Occipital lobe (tissue), 2 donors: Measurements from ENCODE around the gene MINDY1. TPM values are rescaled to one million over a fixed set of nuclear protein-coding genes. Genes with fewer than 3 reads are reported as not detected.
A peak's percentile ranks its signal among the peaks of the same experiment; 100 is the strongest.

Experiments
- DNase-seq: peaks from one replicate; lab custom pipeline; 2025; lab: John Stamatoyannopoulos, UW
- total RNA-seq: library from RNA; depleted of rRNA; stranded (reverse); fragments of >200 nt; gene quantifications from one replicate; pipeline ENCODE4 v1.2.3, GENCODE V29; 2014

The MINDY1 gene, protein sequence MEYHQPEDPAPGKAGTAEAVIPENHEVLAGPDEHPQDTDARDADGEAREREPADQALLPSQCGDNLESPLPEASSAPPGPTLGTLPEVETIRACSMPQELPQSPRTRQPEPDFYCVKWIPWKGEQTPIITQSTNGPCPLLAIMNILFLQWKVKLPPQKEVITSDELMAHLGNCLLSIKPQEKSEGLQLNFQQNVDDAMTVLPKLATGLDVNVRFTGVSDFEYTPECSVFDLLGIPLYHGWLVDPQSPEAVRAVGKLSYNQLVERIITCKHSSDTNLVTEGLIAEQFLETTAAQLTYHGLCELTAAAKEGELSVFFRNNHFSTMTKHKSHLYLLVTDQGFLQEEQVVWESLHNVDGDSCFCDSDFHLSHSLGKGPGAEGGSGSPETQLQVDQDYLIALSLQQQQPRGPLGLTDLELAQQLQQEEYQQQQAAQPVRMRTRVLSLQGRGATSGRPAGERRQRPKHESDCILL
- 10.5 TPM for total RNA-seq

DNA sequence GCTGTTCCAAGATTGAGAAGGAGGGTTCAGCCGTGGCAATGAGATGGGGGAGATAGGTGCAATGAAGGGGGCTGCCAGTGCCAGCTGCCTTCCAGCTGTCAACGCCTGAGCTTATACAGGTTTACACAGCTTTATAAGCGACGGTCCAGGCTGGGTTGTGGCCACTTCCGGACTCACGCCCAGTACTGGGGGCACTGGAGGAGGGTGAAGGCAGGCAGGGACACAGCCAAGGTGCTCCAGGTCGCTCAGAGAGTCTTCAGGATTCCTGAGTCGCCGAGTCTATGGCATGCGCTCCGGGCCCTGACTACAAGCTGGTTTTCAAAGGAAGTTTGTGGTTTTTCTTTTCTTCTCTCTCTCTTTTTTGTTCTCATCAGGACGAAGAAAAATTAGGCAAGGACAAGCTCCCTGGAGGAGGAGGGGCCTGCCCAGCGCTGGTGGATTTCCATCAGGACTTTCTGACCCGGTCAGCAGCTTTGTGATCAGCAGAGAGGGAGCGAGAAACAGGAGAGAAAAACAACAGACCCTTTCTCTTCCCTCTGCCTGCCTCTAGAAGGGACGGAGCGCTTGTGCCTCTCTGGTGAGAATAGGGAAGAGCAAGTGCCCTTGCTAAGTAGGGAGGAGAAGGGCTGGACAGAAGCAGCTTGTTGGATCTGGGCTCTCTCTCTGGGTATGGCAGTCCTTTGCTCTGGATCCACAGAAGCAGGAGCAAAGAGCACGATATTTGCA is at the start of gene MINDY1:
Gene MINDY1 (minus strand): TSS at position 576 of the 726 bp plus-strand sequence. CDS start 4,285 bp downstream, outside the sequence.
- peak; percentile 80 for DNase-seq

DNA sequence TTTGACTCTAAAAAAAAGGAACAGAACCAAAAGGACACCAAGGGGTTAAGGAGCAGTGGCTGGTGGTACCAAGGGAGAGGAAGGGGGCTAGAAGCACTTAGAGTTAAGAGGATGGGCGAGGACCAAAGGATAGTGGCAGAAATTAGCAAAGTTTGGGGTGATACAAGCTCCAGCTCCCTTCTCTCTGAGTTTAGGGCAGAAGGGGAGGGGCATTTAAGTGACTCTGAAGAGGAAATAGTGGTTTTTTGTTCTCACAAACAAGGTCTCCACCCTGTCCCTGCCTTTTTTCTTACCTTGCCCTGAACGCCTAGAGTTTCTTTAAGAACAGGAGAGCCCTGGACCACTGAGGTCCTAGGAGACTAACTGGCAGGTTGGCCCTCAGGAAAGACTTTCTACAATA is 49.4 kb upstream of the MINDY1 start:
- DNase-seq, result no peak

DNA sequence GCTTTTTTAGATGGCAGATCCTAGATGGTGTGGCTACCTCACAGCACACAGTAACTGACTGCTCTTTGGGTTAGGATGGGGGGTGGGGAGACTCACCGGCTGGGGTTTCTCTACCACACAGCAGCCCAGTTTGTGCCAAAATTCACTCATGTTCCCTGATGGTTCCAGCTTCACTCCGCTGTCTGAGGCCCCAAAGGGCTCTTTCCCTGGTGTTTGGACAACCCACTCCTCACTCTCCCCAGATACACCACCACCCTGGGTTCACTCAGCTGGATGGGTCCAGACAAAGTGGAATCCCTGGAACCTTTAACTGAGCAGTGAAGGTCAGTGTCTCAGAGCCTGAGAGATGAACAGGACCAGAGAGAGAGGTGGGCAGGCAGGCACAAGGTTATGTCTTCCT is 48.9 kb upstream of the MINDY1 start:
- no peak for DNase-seq

DNA sequence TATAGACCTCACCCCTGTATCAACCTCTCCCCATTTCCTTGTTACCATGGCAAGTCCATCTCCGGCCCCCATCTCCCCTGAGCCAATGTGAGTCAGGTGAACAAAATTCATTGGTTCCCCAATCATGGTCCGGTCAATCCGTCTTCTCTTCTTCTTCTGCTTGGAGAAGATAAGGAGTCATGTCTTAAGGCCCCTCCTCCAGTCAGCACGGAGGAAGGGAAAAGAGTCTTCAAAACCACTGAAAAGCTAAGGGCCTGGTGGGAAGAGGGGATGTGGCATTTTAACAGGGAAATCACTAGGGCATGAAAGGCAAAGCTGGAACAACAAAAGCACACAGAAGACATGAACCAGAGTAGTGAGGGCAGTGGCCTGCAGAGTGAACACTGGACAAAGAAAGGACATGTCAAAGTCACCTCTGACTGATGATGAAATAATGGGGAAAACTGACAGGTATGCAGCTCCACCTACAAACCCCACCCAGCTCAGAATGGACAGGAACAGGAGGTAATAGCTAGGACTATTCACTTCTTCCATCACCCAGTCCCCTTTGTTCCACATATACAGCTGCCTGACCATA is 48.4 kb upstream of the MINDY1 start:
- no peak for DNase-seq

DNA sequence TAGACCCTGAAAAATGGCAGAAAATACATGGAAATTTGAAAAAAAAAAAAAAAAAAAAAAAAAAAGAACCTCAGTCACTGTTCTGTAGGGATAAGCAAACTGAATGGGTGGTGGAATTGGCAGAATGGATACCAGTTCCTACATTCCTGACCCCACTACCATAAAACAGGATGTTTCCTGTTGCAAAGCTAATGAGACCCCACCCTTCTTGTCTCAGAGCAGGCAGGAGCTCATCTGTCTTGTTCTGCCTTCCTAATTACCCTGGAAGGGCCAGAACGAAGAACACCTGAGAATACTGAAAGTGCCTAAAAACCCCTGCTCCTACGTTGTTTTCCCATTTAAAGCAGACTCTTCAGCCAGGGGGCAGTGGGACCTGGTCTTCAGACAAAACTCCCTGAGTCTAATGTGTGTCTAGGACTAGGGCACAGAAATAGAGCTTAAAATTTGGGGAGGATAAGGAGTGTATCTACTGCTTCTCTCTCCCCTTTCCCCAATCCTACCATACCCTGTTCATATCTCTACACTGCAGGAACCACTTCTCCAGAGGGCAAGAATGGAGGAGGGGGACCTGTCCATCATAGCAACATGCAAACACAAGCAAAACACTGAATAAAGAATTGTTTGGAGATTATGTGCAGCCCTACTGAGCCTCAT is 44.8 kb upstream of the MINDY1 start:
- no peak for DNase-seq

DNA sequence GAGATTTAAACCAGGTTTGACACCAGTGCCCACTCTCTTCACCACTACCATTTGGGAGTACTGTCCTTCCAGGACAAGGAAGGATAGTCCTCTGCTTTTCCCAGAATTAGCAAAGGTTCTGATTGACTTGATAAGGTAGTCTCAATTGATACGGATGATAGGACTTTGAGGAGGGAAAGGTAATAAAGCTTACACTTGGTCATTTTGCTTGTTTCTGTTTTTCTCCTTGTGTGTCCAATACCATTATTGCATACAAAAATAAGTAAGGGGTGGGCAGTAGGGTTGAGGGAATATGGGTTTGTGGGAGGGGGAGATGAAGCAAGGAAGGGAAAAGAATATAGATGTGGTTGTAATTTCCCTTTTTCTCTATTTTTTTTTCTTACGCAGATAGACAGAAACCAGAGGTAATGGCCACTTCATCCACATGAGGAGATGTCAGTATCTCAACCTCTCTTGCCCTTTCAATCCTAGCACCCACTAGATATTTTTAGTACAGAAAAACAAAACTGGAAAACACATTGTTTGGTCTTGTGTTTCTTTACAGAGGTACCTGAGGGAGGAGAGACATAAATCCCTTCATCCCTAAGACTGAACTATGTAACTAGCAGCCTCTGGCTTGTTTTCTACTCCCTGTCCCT is 43.5 kb upstream of the MINDY1 start:
- no peak for DNase-seq

DNA sequence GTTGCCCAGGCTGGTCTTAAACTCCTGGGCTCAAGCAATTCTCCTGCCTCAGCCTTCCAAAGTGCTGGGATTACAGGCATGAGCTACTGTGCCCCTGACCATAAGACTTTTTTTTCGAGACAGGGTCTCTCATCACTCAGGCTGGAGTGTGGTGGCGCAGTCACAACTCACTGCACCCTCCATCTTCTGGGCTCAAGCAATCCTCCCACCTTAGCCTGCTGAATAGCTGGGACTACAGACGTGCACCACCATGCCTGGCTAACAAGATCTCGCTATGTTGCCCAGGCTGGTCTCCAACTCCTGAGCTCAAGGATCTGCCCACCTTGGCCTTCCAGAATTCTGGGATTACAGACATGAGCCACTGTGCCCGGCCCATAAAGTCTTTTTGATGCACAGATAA is 42.8 kb upstream of the MINDY1 start:
- DNase-seq, result no peak

DNA sequence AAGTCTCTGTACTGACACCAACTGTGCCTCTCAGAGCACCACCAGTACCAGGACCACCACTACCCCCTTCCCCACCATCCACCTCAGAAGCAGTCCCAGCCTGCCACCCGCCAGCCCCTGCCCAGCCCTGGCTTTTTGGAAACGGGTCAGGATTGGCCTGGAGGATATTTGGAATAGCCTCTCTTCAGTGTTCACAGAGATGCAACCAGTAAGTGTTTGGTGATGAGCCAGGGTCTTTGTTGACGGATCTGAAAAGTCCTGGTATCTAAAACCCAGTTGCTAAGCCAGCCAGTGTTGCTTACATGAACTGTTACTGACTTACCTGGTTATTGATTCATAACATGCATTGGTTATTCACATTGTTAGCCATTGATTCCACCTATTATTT is 41.9 kb upstream of the MINDY1 start:
- DNase-seq, result no peak

DNA sequence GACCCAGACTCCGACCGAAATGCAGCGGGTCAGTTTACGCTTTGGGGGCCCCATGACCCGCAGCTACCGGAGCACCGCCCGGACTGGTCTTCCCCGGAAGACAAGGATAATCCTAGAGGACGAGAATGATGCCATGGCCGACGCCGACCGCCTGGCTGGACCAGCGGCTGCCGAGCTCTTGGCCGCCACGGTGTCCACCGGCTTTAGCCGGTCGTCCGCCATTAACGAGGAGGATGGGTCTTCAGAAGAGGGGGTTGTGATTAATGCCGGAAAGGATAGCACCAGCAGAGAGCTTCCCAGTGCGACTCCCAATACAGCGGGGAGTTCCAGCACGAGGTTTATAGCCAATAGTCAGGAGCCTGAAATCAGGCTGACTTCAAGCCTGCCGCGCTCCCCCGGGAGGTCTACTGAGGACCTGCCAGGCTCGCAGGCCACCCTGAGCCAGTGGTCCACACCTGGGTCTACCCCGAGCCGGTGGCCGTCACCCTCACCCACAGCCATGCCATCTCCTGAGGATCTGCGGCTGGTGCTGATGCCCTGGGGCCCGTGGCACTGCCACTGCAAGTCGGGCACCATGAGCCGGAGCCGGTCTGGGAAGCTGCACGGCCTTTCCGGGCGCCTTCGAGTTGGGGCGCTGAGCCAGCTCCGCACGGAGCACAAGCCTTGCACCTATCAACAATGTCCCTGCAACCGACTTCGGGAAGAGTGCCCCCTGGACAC is 41.4 kb upstream of the MINDY1 start:
- peak; percentile 45 for DNase-seq

DNA sequence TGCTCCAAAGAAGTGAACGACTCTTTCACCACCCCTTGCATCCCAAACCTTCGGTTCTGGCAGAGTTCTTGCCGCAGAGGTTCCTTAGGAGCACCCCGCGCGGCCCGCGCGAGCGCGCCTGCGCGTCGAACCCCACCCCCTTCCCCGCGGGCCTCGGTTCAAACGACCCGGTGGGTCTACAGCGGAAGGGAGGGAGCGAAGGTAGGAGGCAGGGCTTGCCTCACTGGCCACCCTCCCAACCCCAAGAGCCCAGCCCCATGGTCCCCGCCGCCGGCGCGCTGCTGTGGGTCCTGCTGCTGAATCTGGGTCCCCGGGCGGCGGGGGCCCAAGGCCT is 40.9 kb upstream of the MINDY1 start, which contains the start of gene C1orf56:
Gene C1orf56 (plus strand): TSS at position 161 of the 334 bp plus-strand sequence. CDS start 97 bp downstream, at position 258.
- peak; percentile 57 for DNase-seq

DNA sequence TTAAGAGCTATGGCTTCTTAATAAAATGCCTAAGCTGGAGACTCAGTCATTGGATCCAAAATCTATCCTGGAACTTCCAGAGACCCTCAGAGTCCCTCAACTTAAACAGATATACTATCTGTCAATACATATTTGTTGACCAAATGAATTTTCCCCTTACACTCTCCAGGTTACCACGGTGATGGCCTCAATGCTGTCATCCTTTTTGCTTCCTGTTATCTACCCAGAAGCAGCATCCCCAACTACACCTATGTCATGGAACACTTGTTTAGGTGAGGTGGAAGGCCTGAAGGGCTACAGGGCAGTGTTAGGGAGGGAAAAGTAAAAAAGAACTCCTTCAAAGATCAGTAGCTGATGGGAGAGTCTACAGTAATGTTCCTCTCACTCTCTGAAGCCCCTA is 36.5 kb upstream of the MINDY1 start:
- DNase-seq, result no peak

DNA sequence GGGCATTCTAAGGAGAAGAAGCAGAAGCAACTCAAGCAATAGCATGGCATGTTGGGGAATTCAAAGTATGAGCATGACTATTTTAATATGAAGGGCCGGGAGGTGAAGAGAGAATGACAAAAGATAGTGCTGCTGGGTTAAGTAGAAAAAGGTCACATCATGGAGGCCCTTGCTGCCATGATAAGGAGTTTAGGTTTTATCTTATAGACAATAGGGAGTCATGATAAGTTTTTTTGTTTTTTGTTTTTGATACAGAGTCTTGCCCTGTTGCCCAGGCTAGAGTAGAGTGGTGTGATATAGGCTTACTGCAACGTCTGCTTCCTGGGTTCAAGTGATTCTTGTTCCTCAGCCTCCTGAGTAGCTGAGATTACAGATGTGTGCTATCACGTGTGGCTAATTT is 32.8 kb upstream of the MINDY1 start:
- no peak for DNase-seq

DNA sequence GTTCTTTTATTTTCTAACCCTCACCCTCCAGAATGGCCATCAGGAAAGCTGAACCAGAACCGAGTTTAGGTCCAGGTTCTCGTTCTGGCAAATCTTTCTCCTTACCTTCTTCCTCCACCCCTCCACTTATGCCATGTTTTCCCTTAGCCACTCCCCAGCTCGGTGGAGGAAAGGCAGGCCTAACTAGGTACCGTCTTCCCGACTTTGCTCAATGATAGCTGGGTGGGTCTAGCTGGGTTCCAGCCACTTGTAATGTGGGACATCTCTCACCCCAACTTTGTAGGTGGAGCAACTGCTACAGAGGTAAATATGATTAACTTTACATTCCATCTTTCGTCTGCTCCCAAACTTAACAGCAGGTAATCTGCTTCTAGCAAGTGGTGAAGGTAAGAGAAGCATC is 30.3 kb upstream of the MINDY1 start:
- no peak for DNase-seq

DNA sequence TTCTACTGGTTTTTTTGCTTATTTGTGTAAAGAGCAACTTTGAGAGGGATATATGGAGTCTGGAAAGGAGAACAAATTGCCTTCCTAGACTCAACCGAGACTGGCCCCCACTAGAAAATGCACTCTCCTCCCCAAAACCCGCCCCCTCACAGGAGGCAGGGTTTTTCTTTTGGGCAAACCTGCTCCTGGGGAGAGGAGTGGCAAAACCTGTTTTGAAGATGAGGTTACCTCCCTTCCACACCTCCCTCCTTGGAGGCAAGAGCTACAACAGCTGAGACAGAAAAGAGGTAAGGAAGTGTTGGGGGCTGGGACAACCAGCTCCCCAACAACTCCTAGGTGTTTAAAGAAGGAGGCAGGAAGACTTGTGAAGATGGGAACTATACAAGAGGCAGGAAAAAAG is 29.7 kb upstream of the MINDY1 start, which contains the start of gene BNIPL:
Gene BNIPL (plus strand): TSS at position 231 of the 400 bp plus-strand sequence. CDS start 140 bp downstream, at position 371.
- DNase-seq, result no peak

DNA sequence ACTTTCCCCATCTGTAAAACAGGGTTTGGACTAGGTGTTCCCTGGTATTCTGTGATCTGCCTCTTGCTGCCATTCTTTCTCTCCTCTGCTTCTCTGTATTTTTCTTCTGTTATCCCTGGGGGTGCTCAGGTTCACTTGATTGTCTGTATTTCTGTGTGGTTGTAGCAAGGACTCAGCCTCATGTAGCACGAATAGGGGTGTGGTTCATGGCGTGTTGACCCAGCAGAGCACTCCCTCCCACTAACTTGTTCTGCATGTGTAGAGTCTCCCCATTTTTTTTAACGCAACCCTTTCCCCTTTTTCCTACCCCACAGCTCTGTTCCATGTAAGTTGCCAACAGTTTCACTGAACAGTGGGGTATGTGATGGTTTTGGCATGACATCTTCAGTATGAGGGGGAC is 28.5 kb upstream of the MINDY1 start:
- no peak for DNase-seq

DNA sequence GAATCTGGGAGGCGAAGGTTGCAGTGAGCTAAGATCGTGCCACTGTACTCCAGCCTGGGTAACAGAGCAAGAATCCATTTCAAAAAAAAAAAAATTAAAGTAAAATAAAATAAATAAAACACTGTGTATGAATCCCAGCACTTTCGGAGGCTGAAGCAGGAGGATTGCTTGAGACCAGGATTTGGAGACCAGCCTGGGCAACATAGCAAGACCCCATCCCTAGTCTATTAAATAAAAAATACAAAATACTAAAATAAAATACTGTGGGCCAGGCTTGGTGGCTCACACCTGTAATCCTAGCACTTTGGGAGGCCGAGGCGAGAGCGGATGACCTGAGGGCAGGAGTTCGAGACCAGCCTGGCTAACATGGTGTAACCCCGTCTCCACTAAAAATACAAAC is 25.5 kb upstream of the MINDY1 start:
- no peak for DNase-seq

DNA sequence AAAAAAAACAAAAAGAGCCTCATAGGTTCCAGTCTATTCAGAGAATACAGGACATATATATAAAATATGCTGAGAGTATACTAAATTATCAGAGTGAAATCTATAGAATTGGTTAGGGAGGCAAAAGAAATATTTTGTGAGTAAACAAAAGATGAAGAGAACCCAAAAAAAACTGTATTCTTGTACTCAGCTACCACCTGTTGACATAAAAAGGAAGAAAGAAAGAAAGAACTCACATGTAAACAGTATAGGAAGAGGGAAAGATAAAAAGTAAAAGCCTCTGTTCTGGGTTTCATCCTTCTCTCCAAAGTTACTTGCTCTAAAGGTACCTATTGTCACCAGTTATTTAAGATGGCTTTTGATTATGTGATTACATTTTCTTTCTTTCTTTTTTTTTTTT is 19.8 kb upstream of the MINDY1 start:
- no peak for DNase-seq

DNA sequence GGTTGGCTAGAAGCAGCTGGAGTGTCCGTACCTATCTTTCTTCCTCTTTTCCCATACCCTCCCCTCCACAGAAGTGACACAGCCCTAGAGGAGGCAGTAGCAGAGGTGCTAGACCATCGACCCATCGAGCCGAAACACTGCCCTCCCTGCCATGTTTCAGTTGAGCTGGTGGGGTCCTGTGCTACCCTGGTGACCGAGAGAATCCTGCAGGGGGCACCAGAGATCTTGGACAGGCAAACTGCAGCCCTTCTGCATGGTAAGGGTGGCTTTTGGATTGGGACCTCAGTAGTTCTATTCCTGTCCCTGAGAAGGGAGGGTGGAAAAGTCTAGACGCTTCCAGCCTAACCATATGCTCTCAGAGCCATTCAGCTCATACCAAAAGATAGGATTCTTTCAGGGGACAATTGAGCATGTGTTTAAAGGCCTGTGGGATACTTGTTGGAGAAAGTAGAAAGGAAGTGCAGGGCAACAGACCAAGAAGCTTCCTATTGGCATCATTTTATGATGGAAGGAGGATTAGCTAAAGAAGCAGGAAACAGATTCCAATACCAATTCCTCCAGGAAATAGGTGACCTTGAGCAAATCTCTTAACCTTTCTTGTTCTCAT is 17.9 kb upstream of the MINDY1 start:
- DNase-seq, result peak; percentile 32

DNA sequence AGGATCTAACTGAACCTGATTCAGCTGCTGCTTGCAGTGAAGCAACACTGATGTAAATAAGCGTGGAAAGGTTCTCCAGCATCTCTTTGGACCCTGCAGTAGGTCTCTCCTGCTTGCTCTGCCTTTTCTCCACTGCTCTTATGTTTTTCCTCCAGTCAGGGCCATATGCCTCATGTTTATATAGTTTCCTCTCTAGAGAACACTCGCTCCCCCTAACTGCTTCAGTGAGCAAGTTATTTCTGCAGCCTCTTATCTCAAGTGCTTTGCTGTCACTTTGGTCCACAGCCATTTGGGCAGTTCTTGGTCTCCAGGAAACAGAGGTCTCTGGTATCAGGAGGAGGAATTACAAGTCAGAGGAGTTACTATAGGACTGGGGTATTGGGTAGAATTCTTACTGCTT is 6.8 kb upstream of the MINDY1 start:
- DNase-seq, result no peak
